Suprapubic skin (tissue), 4 donors: ENCODE measurements around the gene NOS1AP.

Source experiments
- CTCF ChIP-seq, 2 donors: fragments of 200-600 bp in 1 of 2; fragments of 450-650 bp in 1 of 2; sonication (generic) in 1 of 2; IDR thresholded peaks; one replicate each; pipeline ENCODE4 v1.5.1; 2016 to 2019; ENCODE audit warnings: antibody characterized with exemption in 2 of 2, mild to moderate bottlenecking in 1 of 2, moderate library complexity in 1 of 2
- POLR2A ChIP-seq, 2 donors: fragments of 450-650 bp; IDR thresholded peaks; one replicate each; pipeline ENCODE4 v1.6.1; 2017; ENCODE audit warnings: antibody characterized with exemption in 2 of 2, mild to moderate bottlenecking in 2 of 2, moderate library complexity in 2 of 2
- POLR2AphosphoS5 ChIP-seq, 3 donors: sonication (generic); formaldehyde crosslinking; IDR thresholded peaks; one replicate each; pipeline ENCODE4 v1.6.1; 2017; ENCODE audit warnings: antibody characterized with exemption in 3 of 3

DNA sequence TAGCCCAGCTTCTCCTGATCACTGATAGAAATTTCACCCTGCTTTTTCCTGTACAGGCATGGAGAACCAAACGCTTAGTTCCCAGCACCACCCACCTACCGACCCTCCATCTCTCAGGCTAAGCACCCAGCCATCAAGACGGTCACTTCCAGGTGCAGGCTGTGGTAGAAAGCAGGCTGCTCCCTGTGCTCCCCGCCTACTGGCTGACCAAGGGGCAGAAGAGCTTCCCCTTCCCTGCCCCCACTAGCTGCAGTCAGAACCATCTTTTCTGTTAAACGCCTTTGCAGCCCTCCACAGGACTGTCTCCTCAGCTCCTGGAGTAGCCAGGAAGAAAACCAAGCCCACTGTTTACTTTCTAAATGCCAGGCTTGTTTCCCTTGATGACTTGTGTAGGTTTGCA, 284.2 kb downstream of the NOS1AP start:
- no peak for TF ChIP-seq POLR2A (IDR thresholded peaks at IDR 0.05)
- no peak for TF ChIP-seq CTCF (IDR thresholded peaks at IDR 0.05)
- TF ChIP-seq POLR2AphosphoS5 (IDR thresholded peaks at IDR 0.05), result no peak
